HepG2 (cell line): ENCODE results near the gene FBF1. TPM values are rescaled to one million over a fixed set of nuclear protein-coding genes. Genes with fewer than 3 reads are reported as not detected.
A peak's percentile ranks its signal among the peaks of the same experiment; 100 is the strongest.

Experiments used
- ATAC-seq: fragments of 200-7000 bp; cut with Tn5 transposase; 3 replicates; pipeline ENCODE4 v1.9.1; 2020; ENCODE audit warnings: mild to moderate bottlenecking, moderate library complexity
- BruUV-seq: library from RNA; stranded (reverse); fragments of 400-500 nt; replicated peaks from 2 replicates; lab custom pipeline; 2021; lab: Mats Ljungman, UMichigan
- CTCF ChIA-PET: fragments of 300-600 bp; formaldehyde crosslinking; extraction: SDS; loops from one replicate; lab custom pipeline; 2021; ENCODE audit warnings: low total read pairs, inconsistent platforms, low intra/inter-chr PET ratio; lab: Yijun Ruan, JAX
- POLR2A ChIA-PET: fragments of 350-600 bp; sonication (Branson Sonifier 250); formaldehyde crosslinking; loops from one replicate; lab custom pipeline; 2020; ENCODE audit warnings: antibody characterized with exemption, inconsistent platforms; lab: Yijun Ruan, JAX
- DNase-seq: peaks from one replicate; pipeline ENCODE4 v3.0.0-alpha.2; 2015; ENCODE audit warnings: low spot score
- FAIRE-seq: peaks from 3 replicates; lab custom pipeline; 2011; peaks lifted over from hg19 to GRCh38; lab: Jason Lieb, UNC
- H2AFZ ChIP-seq: one replicate; pipeline ENCODE4 v1.6.1; 2011; ENCODE audit warnings: low read length, inconsistent platforms
- H3K27ac ChIP-seq: fragments of 300-600 bp; 3 replicates; pipeline ENCODE4 v1.8.0; 2011; ENCODE audit warnings: mixed run types, mild to moderate bottlenecking, mixed read lengths, low read length, inconsistent platforms; ENCODE audit not compliant: insufficient read depth; ENCODE audit errors: extremely low read length
- H3K27me3 ChIP-seq, 2 experiments: fragments of 200-600 bp in 1 of 2; 2 replicates in 1 of 2; 3 replicates in 1 of 2; pipeline versions ENCODE4 v1.6.0 to v1.8.0; 2011; ENCODE audit warnings: low read length in 2 of 2, mild to moderate bottlenecking in 2 of 2, moderate library complexity in 2 of 2, inconsistent platforms in 1 of 2; ENCODE audit not compliant: insufficient read depth in 2 of 2, control insufficient read depth in 1 of 2
- H3K36me3 ChIP-seq, 2 experiments: fragments of 200-600 bp in 1 of 2; replicated peaks in 1 of 2; 2 replicates in 1 of 2; 3 replicates in 1 of 2; pipeline versions ENCODE4 v1.5.1 to v1.8.0; 2011; ENCODE audit warnings: low read length in 2 of 2, inconsistent platforms in 1 of 2; ENCODE audit not compliant: insufficient read depth in 2 of 2, control insufficient read depth in 1 of 2
- H3K4me1 ChIP-seq: 2 replicates; pipeline ENCODE4 v1.5.1; 2012; ENCODE audit warnings: low read length, inconsistent platforms; ENCODE audit not compliant: insufficient read depth
- H3K4me2 ChIP-seq: 2 replicates; pipeline ENCODE4 v1.6.0; 2011; ENCODE audit warnings: low read depth, low read length, inconsistent platforms
- H3K4me3 ChIP-seq, 3 experiments: fragments of 200-600 bp in 1 of 3; sonication (generic), shearing (Covaris generic) in 1 of 3; replicated peaks in 1 of 3; 2 replicates each; pipeline ENCODE4 v1.5.1; 2011 to 2016; ENCODE audit warnings: low read length in 3 of 3, inconsistent platforms in 2 of 3, low read depth in 2 of 3, mild to moderate bottlenecking in 2 of 3, control low read depth in 1 of 3, mixed read lengths in 1 of 3; ENCODE audit not compliant: insufficient read depth in 1 of 3
- H3K79me2 ChIP-seq: one replicate; pipeline ENCODE4 v1.6.1; 2011; ENCODE audit warnings: low read length, inconsistent platforms; ENCODE audit not compliant: insufficient read depth
- H3K9ac ChIP-seq: 2 replicates; pipeline ENCODE4 v1.6.0; 2011; ENCODE audit warnings: mild to moderate bottlenecking, low read depth, low read length, inconsistent platforms; ENCODE audit not compliant: insufficient read depth
- H3K9me3 ChIP-seq: 2 replicates; pipeline ENCODE4 v1.5.1; 2012; ENCODE audit warnings: mild to moderate bottlenecking, low read length
- H4K20me1 ChIP-seq: 2 replicates; pipeline ENCODE4 v1.6.0; 2011; ENCODE audit warnings: inconsistent platforms, mild to moderate bottlenecking, low read length, moderate library complexity; ENCODE audit not compliant: insufficient read depth
- ARNTL ChIP-seq: sonication (generic); formaldehyde crosslinking; IDR thresholded peaks from 2 replicates; pipeline ENCODE4 v1.4.0; 2020; ENCODE audit warnings: mild to moderate bottlenecking, missing genetic modification reagents
- DR1 ChIP-seq: sonication (generic); formaldehyde crosslinking; IDR thresholded peaks from 2 replicates; pipeline ENCODE4 v1.8.0; 2021; ENCODE audit warnings: mild to moderate bottlenecking, missing genetic modification reagents, inconsistent platforms
- HMGXB3 ChIP-seq: sonication (generic); formaldehyde crosslinking; IDR thresholded peaks from 2 replicates; pipeline ENCODE4 v1.4.0; 2020; ENCODE audit warnings: missing genetic modification reagents, borderline replicate concordance
- HNF4A ChIP-seq: sonication (generic); formaldehyde crosslinking; IDR thresholded peaks from 2 replicates; pipeline ENCODE4 v1.4.0; 2020; ENCODE audit warnings: missing genetic modification reagents
- HNRNPUL1 ChIP-seq: fragments of 200-400 bp; formaldehyde crosslinking; IDR thresholded peaks from 2 replicates; pipeline ENCODE4 v1.6.1; 2017; ENCODE audit warnings: low read depth, mild to moderate bottlenecking, low read length, moderate library complexity
- MED1 ChIP-seq: sonication (generic); formaldehyde crosslinking; IDR thresholded peaks from 2 replicates; pipeline ENCODE4 v1.4.0; 2020; ENCODE audit warnings: missing genetic modification reagents
- NR2F6 ChIP-seq, 2 experiments: IDR thresholded peaks; 2 replicates each; pipeline ENCODE4 v1.6.1; 2016; ENCODE audit warnings: antibody characterized with exemption in 1 of 2, mild to moderate bottlenecking in 1 of 2
- TAF15 ChIP-seq: fragments of 200-400 bp; formaldehyde crosslinking; IDR thresholded peaks from one replicate; pipeline ENCODE4 v1.6.1; 2018; ENCODE audit warnings: mild to moderate bottlenecking, low read depth, low read length; ENCODE audit not compliant: poor library complexity, severe bottlenecking
- TFAP4 ChIP-seq: sonication (generic); IDR thresholded peaks from 2 replicates; pipeline ENCODE4 v1.6.1; 2016; ENCODE audit warnings: low read depth, borderline replicate concordance
- ZFP82 ChIP-seq: sonication (generic); formaldehyde crosslinking; IDR thresholded peaks from 2 replicates; pipeline ENCODE4 v1.5.1; 2020; ENCODE audit warnings: mild to moderate bottlenecking, missing genetic modification reagents, borderline replicate concordance
- ZMAT3 ChIP-seq: sonication (generic); formaldehyde crosslinking; conservative IDR thresholded peaks from 2 replicates; pipeline ENCODE4 v1.7.0; 2021; ENCODE audit warnings: missing genetic modification reagents
- ZMYM3 ChIP-seq: sonication (generic); formaldehyde crosslinking; IDR thresholded peaks from 2 replicates; pipeline ENCODE4 v1.5.1; 2020; ENCODE audit warnings: mild to moderate bottlenecking, missing genetic modification reagents
- ZNF350 ChIP-seq: sonication (generic); formaldehyde crosslinking; IDR thresholded peaks from 2 replicates; pipeline ENCODE4 v1.4.0; 2020; ENCODE audit warnings: mild to moderate bottlenecking, low read depth, missing genetic modification reagents, borderline replicate concordance
- ZNF576 ChIP-seq: sonication (generic); formaldehyde crosslinking; IDR thresholded peaks from 2 replicates; pipeline ENCODE4 v1.4.0; 2020; ENCODE audit warnings: mild to moderate bottlenecking, missing genetic modification reagents
- ZNF660 ChIP-seq: sonication (generic); formaldehyde crosslinking; IDR thresholded peaks from 2 replicates; pipeline ENCODE4 v1.5.1; 2020; ENCODE audit warnings: mild to moderate bottlenecking, low read depth, missing genetic modification reagents, borderline replicate concordance
- ZNF75D ChIP-seq: sonication (generic); formaldehyde crosslinking; IDR thresholded peaks from 2 replicates; pipeline ENCODE4 v1.8.1; 2023; ENCODE audit warnings: missing genetic modification reagents, mild to moderate bottlenecking, borderline replicate concordance
- ZNF776 ChIP-seq: sonication (generic); formaldehyde crosslinking; IDR thresholded peaks from 2 replicates; pipeline ENCODE4 v1.4.0; 2020; ENCODE audit warnings: mild to moderate bottlenecking, missing genetic modification reagents
- ZSCAN30 ChIP-seq: sonication (generic); formaldehyde crosslinking; IDR thresholded peaks from 2 replicates; pipeline ENCODE4 v1.5.0; 2020; ENCODE audit warnings: mild to moderate bottlenecking, missing genetic modification reagents
- WGBS: methylation state at CpG from one replicate; pipeline ENCODE4 v1.1.6; 2017; ENCODE audit warnings: low lambda C conversion rate; 5-methylcytosine and 5-hydroxymethylcytosine counted together
- in situ Hi-C: cut with HindIII; loops from 2 replicates; pipeline ENCODE4 v1.10.0; 2017; ENCODE audit warnings: low pct_unique_long_range_greater_than_20kb; ENCODE audit not compliant: extremely low pct_ligation_motif_present
- intact Hi-C: fragments of 100-400 bp; cut with micrococcal nuclease; formaldehyde crosslinking; loops from one replicate; pipeline ENCODE4 v1.10.0; 2022; ENCODE audit not compliant: unreplicated experiment
- polyA plus RNA-seq, 8 experiments: library from polyadenylated mRNA; depleted of rRNA in 3 of 8; stranded (reverse) in 7 of 8; unstranded in 1 of 8; fragments of >200 nt; fragmentation: Illumina TruSeq in 4 of 8; extraction: Trizol in 4 of 8; gene quantifications; 2 replicates each; pipeline versions ENCODE4 v1.2.1 to v1.2.3, GENCODE V29; 2011 to 2016; ENCODE audit warnings: low read depth in 4 of 8, missing spikeins in 1 of 8, mixed read lengths in 1 of 8; ENCODE audit not compliant: insufficient read depth in 1 of 8
- total RNA-seq, 5 experiments: library from RNA; depleted of rRNA; stranded (reverse); fragments of >200 nt; fragmentation: Illumina TruSeq; extraction: Trizol; gene quantifications; 2 replicates each; pipeline ENCODE4 v1.2.3, GENCODE V29; 2016; ENCODE audit warnings: low read depth in 1 of 5

The FBF1 gene
- total and polyA plus RNA-seq, 2 of the 13 experiments (the other 11 are each of a cell fraction or from before 2014, with no cell fraction given): 2.4 to 8.1 TPM

DNA sequence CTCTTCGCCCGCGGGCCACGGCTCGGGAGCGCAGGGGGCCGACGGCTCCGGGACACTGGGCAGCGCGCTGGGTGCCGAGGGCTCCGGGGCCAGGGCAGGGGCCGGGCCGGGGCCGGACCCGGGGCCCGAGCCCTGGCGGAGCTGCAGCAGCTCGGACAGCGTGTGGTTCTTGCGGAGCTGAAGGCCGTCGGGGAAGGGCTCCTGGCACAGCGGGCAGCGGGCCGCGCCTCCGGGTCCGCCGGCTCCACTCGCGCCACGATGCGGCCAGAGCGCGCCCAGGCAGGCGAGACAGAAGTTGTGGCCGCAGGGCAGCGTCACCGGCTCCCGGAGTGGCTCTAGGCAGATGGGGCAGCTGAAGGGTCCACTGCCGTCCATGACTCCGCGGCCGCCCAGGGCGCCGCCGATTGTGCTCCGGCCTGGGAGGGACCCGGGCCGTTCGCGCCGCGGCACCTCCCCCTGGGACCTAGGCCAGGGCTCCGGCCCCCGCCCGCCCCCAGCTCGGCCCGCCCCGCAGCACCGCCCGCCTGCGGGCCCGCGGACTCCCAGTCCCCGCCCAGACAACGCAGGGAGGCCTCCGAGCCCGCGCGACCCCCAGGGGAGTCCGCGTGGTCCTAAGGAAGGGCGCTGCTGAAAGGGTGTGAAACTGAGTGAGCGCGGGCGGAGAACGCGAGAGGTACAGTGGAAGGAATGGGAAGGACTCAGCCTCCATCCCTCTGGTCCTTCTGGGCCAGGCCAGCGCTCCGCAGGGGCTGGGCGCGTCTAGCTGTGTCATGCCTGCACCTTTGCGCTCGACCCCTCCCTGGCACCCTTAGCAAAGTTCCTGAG, 62.5 kb downstream of the FBF1 start, which contains the start of gene TRIM47:
TRIM47 (minus strand) TSS at position 408 of the 825 bp plus-strand sequence; CDS start at position 375, 33 bp downstream.
- Histone ChIP-seq H3K36me3 (peaks cover 3 to 18% of the 10 kb centered on the region in 2 experiments; a peak in 4 of 5 replicates), H3K4me1 (peaks cover 40% of the 10 kb centered on the region), H3K79me2 (peaks cover 21% of the 10 kb centered on the region), H3K4me3 (peak within 1 kb of the TSS; percentile 71 to 84 (median 84)), H4K20me1 (no peaks in the 10 kb centered on the region), H3K27ac (peak within 1 kb of the TSS; percentile 99), H3K9ac (peak within 1 kb of the TSS; percentile 97), H2AFZ (no peak within 1 kb of the TSS), H3K27me3 (no peaks in the 10 kb centered on the region), H3K4me2 (peak within 1 kb of the TSS; percentile 98), H3K9me3 (no peaks in the 10 kb centered on the region)
- ATAC-seq (peak; percentile 54), FAIRE-seq (peak; percentile 40), DNase-seq (peak; percentile 83)
- BruUV-seq: no TSS peak
- whole genome bisulfite sequencing: 1% methylated on average over 43 of the region's 87 CpGs
- ChIA-PET POLR2A (interaction anchor here (0.5 to 13.8 kb wide), 15 partner anchors 11 to 134 kb away, joined by 4 to 454 read pairs (median 28); partner anchors contain the start of genes ACOX1, CDK3, GALK1 and MRPL38), CTCF (interaction anchor here (1.1 kb wide), 1 partner anchor 23 kb away, joined by 3 read pairs; no protein-coding TSS in a partner anchor)
- intact Hi-C loops: no loop called here
- in situ Hi-C loops: no loop called here
- TF ChIP-seq ZFP82 (CRISPR knock-in tag) (peak; percentile 55; the same call in 1 of the 2 replicates), ZNF776 (CRISPR knock-in tag) (no peak), ZNF660 (no peak), ZNF350 (peak; percentile 49; the same call in 1 of the 2 replicates), ZNF576 (CRISPR knock-in tag) (no peak), ARNTL (CRISPR knock-in tag) (peak; percentile 34; the same call in 1 of the 2 replicates), HNRNPUL1 (no peak; the same call in 1 of the 2 replicates), HMGXB3 (CRISPR knock-in tag) (peak; percentile 88), ZMAT3 (CRISPR knock-in tag) (0 out of 2 replicates have a peak, but pooled peaks have one; percentile 72), MED1 (CRISPR knock-in tag) (peak; percentile 73), TFAP4 (no peak), NR2F6 (IDR thresholded peaks at IDR 0.05) (peak; percentile 13; the same call in 1 of the 2 replicates), NR2F6 (CRISPR knock-in tag; IDR thresholded peaks at IDR 0.05) (peak; percentile 49), TAF15 (no peak), ZNF75D (CRISPR knock-in tag) (no peak), DR1 (CRISPR knock-in tag) (no peak; the same call in 1 of the 2 replicates), HNF4A (CRISPR knock-in tag) (peak; percentile 48; the same call in 1 of the 2 replicates), ZSCAN30 (no peak; the same call in 1 of the 2 replicates), ZMYM3 (CRISPR knock-in tag) (peak; percentile 91)
